Amniotic stem cell (primary cell): ENCODE results near the gene SSB.
"Not testable (repeated sequence)": the region's sequence is repeated elsewhere in the genome, so short reads cannot be mapped to it uniquely, and the experiment has no call there.

Source experiments
- DNase-seq: peaks from one replicate; lab custom pipeline; 2025; lab: John Stamatoyannopoulos, UW

The SSB gene

DNA sequence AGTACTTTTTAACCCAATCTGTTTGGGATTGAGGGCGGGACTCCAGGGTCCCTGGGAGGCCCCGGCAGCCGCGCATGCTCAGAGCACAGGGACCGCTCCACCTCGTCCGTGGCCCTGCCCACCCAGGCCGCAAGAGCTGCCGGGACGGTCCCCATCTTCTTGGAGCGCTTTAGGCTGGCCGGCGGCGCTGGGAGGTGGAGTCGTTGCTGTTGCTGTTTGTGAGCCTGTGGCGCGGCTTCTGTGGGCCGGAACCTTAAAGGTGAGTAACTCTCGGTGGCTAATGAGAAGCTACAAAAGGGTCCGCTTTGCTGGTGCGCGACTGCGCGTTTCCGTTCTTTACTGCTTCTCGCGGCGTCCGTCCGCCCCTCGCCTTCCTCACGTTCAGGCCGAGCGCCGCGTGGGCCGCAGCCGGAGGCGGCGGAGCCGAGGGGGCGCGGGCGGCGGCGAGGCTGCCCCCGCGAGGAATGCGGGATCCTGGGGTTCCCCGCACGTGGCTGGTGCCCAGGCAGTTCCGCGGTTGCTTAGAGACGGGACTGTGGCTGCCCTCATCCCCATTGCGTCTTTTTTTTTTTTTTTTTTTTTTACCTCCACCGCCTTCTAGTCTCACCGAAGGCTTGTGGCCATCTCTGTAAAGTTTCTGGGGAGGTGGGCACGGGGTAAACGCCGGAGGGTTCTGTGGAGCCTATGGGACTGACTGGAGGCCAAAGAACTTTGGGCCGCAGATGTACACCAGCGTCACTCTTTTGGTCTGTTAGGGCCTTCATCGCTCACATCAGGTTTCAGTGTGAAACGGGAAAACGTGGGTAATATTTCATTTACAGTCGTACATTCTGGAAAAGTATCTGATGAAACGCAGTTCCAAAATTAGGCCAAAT lies at the start of gene SSB:
TSS of gene SSB (plus strand) at position 154 of the 875 bp plus-strand sequence. CDS start 2,090 bp downstream, outside the sequence.
- peak; percentile 80 for DNase-seq

DNA sequence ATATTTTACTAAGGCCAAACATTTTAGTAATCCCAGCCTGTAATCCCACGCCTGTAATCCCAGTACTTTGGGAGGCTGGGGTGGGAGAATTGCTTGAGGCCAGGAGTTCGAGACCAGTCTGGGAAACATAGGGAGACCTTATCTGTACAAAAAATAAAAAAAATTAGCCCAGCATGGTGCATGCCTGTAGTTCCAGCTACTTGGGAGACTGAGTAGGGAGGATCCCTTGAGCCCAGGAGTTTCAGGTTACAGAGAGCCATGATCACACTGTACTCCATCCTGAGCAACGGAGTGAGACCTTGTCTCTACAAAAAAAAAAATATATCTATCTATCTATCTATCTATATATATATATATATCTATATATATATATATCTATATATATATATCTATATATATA lies 45.9 kb upstream of the SSB start:
- no peak for DNase-seq

DNA sequence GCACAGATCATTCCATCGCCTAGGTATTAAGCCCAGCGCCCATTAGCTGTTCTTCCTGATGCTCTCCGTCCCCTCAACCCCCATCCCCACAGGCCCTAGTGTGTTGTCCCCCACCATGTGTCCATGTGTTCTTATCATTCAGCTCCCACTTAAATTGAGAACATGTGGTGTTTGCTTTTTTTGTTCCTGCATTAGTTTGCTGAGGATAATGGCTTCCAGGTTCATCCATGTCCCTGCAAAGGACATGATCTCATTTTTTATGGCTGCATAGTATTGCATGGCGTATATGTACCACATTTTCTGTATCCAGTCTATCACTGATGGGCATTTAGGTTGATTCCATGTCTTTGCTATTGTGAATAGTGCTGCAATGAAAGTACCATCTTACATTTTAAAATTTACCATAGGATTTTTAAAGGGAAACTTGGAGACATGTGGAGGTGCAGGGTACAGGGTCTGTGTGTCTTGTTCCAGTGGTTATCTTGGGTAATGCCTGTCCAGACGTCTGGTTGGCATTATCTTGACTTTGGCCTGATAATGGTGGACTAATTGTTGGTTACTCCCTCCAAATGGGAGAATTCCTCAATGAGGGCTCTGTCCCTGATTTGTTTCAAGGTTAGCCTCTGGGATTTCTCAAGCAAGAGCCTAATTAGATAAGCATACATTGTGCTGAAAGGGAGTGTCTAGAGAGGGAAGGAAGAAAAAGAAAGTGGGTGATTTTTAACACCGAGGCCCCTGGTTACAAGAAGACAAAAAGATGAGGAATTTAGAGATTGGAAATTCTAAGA lies 43.4 kb upstream of the SSB start:
- DNase-seq = no peak

DNA sequence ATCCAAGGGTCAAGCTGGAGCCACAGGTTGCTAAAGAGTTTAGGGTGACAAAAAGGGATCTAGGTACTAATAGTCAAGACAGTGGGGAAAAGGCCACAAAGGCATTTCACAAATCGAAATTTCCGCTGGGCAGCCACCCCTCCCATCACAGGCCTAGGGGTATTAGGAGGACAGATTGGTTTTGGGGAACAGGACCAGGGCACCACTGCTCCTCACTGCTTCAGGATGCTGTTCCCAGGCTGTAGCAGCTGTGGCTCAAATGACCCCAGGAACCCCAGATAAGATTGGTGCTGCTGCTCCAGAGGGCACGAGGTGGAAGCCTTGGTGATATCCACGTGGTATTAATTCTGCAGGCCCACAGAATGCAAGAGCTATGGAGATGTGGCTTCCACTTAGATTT lies 42.3 kb upstream of the SSB start:
- DNase-seq = no peak

DNA sequence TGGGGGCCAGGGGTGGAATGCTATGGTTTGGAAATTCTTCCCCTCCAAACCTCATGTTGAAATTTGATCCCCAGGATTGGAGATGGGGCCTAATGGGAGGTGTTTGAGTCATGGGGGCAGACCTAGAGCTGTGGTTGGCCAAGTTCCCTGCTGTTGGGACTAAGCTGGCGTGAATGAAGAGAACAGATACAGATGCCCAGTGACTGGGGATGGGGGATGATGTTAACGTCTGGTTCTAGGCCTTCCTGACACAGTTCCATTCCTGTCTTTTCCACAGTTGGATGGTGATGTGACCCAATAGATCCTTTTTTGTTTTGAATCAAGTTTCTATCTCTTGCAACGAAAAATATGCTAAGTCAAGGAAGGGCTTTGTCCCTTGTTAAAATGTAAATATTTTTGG lies 41.3 kb upstream of the SSB start:
- DNase-seq = no peak

DNA sequence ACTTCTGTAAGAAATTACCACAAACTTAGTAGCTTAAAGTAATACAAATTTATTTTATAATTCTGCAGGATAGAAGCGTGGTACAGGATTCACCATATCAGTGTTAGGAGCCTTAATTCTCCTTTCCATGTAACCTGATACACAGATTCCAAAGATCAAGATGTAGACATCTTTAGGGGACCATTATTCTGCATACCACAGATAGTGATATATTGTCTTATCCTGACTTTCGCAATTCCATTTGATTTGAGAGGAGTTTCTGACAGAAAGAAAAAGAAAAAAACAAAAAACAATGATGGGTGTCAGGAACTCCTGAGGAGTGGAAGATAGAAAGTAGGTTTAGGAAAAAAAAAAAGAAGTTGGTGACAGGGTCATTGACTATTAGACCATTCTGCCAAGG lies 40.9 kb upstream of the SSB start:
- DNase-seq = no peak

DNA sequence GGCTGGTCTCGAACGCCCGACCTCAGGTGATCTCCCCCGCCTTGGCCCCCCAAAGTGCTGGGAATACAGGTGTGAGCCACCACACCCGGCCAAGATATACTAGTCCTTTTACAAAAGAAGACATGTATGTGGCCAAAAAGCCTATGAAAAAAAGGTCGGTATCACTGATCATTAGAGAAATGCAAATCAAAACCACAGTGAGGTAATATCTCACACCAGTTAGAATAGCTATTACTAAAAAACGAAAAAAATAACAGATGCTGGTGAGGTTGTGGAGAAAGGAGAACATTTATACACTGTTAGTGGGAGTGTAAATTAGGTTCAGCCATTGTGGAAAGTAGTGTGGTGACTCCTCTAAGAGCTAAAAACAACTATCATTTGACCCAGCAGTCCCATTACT lies 38.7 kb upstream of the SSB start:
- no peak for DNase-seq

DNA sequence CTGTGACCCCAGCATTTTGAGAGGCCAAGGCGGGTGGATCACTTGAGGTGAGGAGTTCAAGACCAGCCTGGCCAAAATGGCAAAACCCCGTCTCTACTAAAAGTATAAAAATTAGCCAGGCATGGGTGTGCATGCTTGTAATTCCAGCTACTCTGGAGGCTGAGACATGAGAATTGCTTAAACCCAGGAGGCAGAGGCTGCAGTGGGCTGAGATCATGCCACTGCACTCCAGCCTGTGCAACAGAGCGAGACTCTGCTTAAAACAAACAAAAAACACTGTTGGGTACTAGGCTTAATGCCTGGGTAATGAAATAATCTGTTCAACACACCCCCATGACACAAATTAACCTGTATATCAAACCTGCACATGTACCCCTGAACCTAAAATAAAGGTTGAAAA lies 37.9 kb upstream of the SSB start:
- not testable (repeated sequence) for DNase-seq

DNA sequence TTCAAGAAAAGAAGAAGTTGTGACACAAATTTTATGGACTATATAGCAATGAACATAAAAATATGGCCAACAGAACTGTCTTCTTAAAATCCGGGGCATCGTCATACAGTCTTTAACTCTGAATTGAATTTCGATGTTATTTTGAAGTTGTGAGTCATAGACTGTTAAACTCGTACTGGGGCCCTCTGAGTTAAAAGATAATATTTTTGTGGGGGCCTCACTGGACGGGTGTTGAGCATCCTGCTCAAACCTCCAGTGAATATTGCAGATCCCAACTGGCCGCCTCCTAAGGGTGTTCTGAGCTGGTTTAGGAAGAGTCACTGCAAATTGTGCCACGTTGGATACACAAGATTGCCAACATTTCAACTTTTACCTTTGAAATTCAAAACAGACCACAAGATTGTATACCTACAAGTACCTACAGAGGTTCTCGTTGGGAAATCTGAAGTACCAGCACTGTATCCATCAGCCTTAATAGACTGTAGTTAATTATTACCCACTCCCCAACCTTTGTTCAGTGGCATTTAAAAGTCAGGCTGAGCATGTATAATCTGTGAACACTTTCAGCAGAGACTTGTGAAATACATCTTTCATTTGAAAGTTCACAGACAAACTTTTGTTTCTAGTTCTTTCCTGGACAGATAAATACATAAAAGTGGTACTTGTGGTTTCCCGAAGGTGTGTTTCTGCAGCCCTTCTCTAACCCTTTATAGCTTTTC lies 37.3 kb upstream of the SSB start:
- no peak for DNase-seq

DNA sequence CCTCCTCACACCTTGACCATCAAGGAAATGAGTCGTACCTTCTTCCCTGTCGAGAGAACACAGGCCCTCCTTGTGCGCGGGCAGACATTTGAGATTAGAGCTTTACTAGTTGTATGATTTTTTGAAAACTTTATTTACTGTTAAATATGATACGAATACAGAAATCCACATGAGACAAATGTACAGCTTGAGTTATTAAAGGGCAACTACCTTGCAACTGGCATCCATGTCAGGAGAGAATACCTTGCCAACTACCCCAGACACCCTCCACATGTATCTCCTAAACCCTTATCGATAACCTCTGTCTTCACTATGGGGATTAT lies 36.7 kb upstream of the SSB start:
- no peak for DNase-seq

DNA sequence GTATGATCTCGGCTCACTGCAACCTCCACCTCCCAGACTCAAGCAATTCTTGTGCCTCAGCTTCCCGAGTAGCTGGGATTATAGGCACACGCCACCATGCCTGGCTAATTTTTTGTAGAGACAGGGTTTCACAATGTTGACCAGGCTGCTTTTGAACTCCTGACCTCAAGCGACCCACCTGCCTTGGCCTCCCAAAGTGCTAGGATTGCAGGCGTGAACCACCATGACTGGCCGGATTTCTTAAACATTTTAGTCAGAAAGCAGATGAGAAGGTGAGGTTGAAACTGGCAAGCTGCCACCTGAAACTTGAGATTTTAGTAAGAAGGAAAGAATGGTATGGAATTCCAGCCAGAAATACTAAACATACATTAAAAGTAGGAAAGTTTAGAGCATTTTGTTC lies 33.1 kb upstream of the SSB start:
- no peak for DNase-seq

DNA sequence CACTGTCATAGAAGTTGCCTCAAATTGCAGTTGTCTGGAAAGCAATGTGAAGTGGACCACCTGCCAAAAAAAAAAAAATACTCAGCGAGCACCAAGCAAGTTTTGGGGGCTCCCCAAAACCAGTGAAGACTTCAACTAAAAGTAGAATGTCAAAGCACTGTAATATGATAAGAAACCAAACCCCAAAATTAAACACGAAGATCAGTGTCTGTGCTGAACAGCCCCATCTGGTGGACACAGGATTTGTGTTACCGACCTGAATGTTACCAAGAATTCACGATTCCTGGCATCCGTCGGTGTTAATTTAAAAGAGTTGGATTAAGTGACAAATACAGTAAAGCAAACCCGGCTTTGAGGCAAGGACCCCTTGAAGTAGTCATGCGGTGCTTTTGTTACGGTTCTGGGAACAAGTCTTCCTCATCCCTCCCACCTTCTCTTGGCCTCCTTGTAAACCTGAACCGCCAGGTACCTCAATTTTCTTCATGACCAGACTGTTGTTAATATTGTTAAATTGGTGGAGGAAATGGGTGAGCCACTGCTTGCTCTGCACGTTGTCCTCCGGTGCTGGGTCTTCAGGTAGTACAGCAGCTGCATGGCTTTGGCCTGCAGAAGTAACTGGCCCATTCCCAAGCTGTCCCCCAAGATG lies 31.3 kb upstream of the SSB start:
- DNase-seq = no peak

DNA sequence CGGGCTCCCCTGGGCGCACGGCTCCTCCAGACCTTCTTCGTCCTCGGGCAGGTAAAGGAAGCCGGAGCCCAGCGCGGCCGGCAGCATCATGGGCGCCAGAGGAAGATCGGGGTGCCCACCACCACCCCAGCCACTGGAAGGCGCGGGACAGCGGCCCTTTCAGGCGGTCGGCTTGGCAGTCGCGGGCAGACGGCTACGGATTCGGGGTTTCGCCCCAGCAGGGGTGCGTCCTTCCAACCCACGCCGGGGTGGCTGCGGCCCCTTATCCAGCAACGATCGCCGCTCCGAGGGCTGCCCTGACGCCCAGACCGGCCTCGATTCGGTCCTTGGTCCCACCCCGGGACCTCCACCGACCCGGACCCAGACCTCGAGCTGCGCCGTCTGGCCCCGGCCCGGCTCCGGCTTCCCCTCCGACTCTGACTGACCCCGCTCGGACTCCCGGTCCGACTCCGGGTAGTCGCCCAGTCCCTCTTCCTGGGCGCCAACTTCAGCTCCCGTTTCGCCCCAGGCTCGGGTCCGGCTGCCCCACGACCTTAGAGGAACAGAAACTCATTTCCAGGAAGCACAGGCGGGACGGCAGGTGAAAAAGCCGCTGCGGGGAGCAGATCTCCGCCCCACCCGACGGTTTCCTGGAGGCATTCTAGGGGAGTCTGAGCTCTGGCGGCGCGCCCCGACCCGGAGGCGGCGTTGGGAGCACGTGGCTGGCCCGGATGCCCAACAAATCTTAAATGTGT lies 30.2 kb upstream of the SSB start:
- DNase-seq = no peak

DNA sequence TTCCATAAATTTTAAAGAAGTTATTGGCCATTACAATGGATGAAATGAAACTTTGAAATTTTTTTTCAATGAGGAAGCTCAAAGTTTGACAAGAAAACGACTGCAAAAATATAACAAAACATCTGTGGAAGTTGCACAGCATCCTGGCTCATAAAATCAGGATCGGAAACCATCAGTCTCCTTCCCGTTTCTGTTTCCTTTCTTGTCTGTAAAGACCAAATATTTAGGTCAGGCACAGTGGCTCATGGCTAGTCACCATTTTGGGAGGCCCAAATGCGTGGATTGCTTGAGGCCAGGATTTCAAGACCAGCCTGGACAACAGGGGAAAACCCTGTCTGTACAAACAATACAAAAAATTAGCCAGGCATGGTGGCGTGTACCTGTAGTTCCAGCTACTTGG lies 27.6 kb upstream of the SSB start:
- no peak for DNase-seq

DNA sequence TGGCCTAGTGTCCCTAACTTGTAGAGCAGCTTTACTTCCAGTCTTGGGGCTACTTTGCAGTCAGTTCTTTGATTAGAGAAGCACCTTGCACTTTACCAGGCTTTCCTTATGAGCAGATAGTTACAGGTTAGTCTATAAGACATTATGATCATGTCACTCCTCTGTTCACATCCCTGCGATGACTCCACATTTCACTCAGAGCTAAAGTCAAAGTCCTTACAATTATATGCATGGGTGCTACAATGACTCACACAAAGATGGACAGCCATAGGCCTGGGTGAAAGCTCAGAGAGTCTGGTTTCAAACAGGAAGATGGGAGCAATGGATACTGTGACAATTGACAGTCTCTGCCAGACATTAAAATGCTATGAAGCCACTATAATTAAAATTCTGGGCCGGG lies 27.1 kb upstream of the SSB start:
- DNase-seq = no peak

DNA sequence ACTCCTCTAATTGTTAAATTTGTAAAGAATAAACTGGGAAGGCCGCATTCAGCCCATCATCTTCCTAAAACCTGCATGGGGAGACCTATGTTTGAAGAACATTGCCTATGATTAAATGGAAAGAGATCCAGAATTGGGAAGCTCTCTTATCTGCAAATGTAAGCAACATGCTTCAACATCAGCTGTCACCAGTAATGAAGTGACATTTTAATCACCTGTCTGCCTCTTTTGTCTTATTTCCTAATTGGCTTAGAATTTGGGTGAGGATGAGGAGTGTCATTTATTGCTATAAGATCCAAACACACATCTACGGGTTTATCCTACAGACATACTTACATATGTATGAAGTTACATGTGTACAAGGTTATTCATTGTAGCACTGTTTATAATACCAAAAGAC lies 26.0 kb upstream of the SSB start:
- DNase-seq = no peak

DNA sequence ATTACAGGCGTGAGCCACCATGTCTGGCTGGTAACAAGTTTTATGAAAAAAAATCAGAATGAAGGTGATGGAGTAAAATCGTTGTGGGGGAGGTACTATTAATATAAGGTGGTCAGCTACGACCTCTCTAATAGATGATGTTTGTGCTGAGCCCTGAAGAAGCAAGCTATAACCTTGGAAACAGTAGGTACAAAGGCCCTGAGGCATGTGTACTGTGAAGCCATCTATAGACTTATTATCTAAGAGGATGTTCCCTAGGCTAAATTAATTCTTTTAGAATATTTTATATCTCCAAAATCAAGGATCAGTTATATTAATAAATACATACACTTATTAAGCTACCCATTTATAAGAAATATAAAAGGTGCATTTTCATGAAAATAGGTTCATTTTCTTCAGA lies 23.3 kb upstream of the SSB start:
- no peak for DNase-seq

DNA sequence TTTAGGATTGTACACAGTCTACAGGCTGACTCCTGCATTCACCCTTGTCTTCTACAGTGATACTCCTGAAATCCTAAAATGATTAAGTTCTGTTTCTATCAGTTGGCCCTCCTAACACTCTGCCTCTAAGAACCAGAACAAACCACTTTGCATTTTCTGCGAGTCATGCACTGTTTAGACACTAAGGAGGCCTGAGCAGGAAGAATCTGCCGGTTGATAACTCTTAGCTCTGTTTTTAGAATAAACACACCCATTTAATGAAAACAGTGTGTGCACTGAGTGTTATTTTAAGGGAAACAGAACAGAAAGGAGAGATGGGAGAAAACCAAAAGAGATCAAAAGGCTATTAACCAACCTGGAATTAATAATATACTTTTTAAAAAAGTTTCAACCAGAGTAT lies 22.9 kb upstream of the SSB start:
- DNase-seq = no peak

DNA sequence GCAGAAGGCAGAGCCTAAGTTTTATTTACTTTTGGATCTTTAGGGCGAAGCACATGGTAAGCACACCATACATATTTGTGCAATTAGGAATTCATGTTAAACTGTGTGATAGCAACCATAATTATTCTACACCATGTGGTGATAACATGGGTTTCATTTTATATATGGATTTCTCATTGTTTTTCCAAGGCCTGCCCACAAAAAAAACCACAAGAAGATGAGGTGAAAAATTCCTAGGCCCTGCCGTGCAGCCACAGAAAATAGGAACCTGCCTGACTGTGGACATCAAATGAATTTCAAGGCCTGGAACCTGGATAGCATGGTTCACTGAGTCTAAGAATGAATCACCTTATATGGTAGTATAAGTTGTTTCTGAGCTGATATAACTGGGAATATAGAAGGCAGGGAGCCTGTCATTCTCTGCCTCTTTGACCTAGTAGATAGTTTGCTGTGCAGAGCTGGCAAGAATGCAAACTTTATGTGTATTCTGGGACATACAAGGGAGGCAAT lies 22.4 kb upstream of the SSB start:
- DNase-seq = no peak

DNA sequence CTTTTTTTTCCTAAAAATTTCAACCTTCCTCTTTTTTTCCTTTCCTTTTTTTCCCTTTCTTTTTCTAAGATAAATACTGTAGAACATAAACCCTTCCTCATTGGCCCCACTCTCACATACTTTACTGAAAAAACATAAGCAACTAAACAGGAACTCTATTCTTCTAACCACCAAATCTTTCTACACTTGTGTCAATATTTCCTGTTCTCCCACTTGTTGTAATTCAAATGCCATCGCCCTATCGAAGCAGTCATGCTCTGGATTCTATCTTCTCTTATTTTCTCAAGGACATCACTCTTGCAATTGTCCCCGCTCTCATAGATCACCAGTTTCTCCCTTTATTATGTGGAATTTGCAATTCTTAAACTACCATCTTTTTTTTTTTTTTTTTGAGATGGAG lies 20.2 kb upstream of the SSB start:
- DNase-seq = no peak

DNA sequence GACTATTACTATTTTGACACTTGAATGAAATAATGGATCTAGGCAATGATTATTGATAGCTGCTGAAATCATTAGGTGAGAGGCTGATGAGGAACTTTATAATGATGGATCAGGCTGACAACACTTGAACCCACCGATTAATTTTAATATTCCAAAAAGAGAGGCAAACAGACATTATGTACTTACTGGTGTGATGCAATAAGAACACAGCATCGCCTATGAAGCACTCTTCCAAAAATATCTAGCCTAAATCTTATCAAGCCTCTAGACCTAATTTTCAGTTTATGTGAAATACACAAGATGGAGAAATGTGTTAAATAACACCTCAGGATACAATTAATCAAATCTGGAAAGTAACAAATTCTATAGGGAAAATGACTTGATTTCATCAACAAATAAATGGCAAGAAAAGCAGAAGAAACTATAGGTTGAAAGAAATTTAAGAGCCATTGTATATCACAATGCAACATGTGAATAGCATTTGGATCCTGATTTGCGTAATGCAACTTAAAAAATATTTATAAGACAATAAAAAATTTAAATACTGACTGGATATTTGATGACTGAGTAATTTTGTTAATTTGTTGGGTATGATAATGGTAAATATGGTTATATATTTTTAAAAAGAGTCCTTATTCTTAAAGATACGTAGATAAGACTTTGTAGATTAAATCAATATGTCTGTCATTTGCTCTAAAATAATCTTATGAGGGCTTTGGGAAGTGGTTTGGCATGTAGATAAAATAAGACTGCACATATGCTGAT lies 17.2 kb upstream of the SSB start:
- DNase-seq = no peak
